Keratinocyte (primary cell): ENCODE measurements around the gene SUSD3. TPM values are rescaled to one million over a fixed set of nuclear protein-coding genes. Genes with fewer than 3 reads are reported as not detected.

ENCODE experiments used
- DNase-seq: peaks from one replicate; pipeline ENCODE4 v3.0.0-alpha.2; 2011; ENCODE audit warnings: low read depth, missing footprints, low spot score
- FAIRE-seq: peaks from 2 replicates; lab custom pipeline; 2011; peaks lifted over from hg19 to GRCh38; lab: Jason Lieb, UNC
- H2AFZ ChIP-seq: 2 replicates; pipeline ENCODE4 v1.6.0; 2012; ENCODE audit warnings: low read length, control low read depth, inconsistent platforms; ENCODE audit not compliant: control insufficient read depth
- H3K27ac ChIP-seq: 2 replicates; pipeline ENCODE4 v1.5.1; 2011; ENCODE audit warnings: low read length; ENCODE audit not compliant: control insufficient read depth, insufficient read depth
- H3K27me3 ChIP-seq: 3 replicates; pipeline ENCODE4 v1.6.0; 2011; ENCODE audit warnings: low read length; ENCODE audit not compliant: control insufficient read depth, insufficient read depth; ENCODE audit errors: extremely low read depth
- H3K36me3 ChIP-seq, 2 experiments: 2 replicates in 1 of 2; 3 replicates in 1 of 2; pipeline ENCODE4 v1.5.1; 2011; ENCODE audit warnings: low read length in 2 of 2, mild to moderate bottlenecking in 1 of 2; ENCODE audit not compliant: control insufficient read depth in 2 of 2, insufficient read depth in 2 of 2; ENCODE audit errors: extremely low read depth in 1 of 2
- H3K4me1 ChIP-seq: 3 replicates; pipeline ENCODE4 v1.5.1; 2011; ENCODE audit warnings: low read length; ENCODE audit not compliant: control insufficient read depth, insufficient read depth; ENCODE audit errors: extremely low read depth
- H3K4me2 ChIP-seq: 3 replicates; pipeline ENCODE4 v1.6.0; 2011; ENCODE audit warnings: low read depth, low read length; ENCODE audit not compliant: control insufficient read depth, insufficient read depth; ENCODE audit errors: extremely low read depth
- H3K4me3 ChIP-seq, 3 experiments: fragments of 200-600 bp in 1 of 3; sonication (generic) in 1 of 3; 2 replicates in 2 of 3; 3 replicates in 1 of 3; pipeline ENCODE4 v1.5.1; 2011 to 2016; ENCODE audit warnings: low read length in 3 of 3, mild to moderate bottlenecking in 3 of 3, control low read depth in 2 of 3, inconsistent platforms in 1 of 3, low read depth in 1 of 3, mixed read lengths in 1 of 3, mixed run types in 1 of 3, moderate library complexity in 1 of 3; ENCODE audit not compliant: control insufficient read depth in 2 of 3, insufficient read depth in 2 of 3; ENCODE audit errors: extremely low read depth in 1 of 3
- H3K79me2 ChIP-seq: 2 replicates; pipeline ENCODE4 v1.6.0; 2012; ENCODE audit warnings: low read length; ENCODE audit not compliant: control insufficient read depth, insufficient read depth
- H3K9ac ChIP-seq: 3 replicates; pipeline ENCODE4 v1.6.0; 2011; ENCODE audit warnings: low read length; ENCODE audit not compliant: control insufficient read depth, insufficient read depth; ENCODE audit errors: extremely low read depth
- H3K9me1 ChIP-seq: 3 replicates; pipeline ENCODE4 v1.6.0; 2011; ENCODE audit warnings: low read length; ENCODE audit not compliant: control insufficient read depth, insufficient read depth; ENCODE audit errors: extremely low read depth
- H3K9me3 ChIP-seq: 2 replicates; pipeline ENCODE4 v1.5.1; 2012; ENCODE audit warnings: low read depth, low read length; ENCODE audit not compliant: control insufficient read depth
- H4K20me1 ChIP-seq: 3 replicates; pipeline ENCODE4 v1.6.0; 2011; ENCODE audit warnings: low read length; ENCODE audit not compliant: control insufficient read depth, insufficient read depth; ENCODE audit errors: extremely low read depth
- CTCF ChIP-seq, 3 experiments: IDR thresholded peaks in 1 of 3; conservative IDR thresholded peaks in 1 of 3; optimal IDR thresholded peaks in 1 of 3; 2 replicates in 2 of 3; 3 replicates in 1 of 3; pipeline versions ENCODE3 to v1.5.1; 2011; ENCODE audit warnings: low read length in 3 of 3, mild to moderate bottlenecking in 3 of 3, moderate library complexity in 2 of 3, control low read depth in 1 of 3, inconsistent platforms in 1 of 3; ENCODE audit not compliant: insufficient read depth in 2 of 3; ENCODE audit errors: extremely low read depth in 1 of 3
- EZH2 ChIP-seq: IDR thresholded peaks from one replicate; pipeline ENCODE4 v1.6.1; 2012; ENCODE audit warnings: inconsistent platforms, mild to moderate bottlenecking, low read length, moderate library complexity
- dilution Hi-C: fragments of 300-500 bp; cut with MboI; formaldehyde crosslinking; loops from one replicate; pipeline ENCODE4 v1.7.0; 2020; ENCODE audit warnings: low sequenced_read_pairs; ENCODE audit not compliant: extremely low pct_ligation_motif_present
- polyA plus RNA-seq, 5 experiments: library from polyadenylated mRNA; depleted of rRNA in 3 of 5; stranded (reverse) in 3 of 5; stranded (forward) in 1 of 5; unstranded in 1 of 5; fragments of >200 nt; gene quantifications; 1 replicate in 1 of 5; 2 replicates in 3 of 5; 3 replicates in 1 of 5; pipeline versions ENCODE4 v1.2.1 to v1.2.3, GENCODE V29; 2011 to 2012; ENCODE audit warnings: missing spikeins in 2 of 5, low read depth in 1 of 5, low replicate concordance in 1 of 5

Gene SUSD3
- polyA plus RNA-seq, 1 donor (not counting 4 experiments of a cell fraction or from before 2014, with no cell fraction given): 0.20 TPM

- TF ChIP-seq EZH2 (no peak), CTCF (optimal IDR thresholded peaks at IDR 0.05 in 1 of 3, IDR thresholded peaks at IDR 0.05 in 1 of 3, conservative IDR thresholded peaks at IDR 0.05 in 1 of 3; ENCODE audit: extremely low read depth in 1 of 3, insufficient read depth in 2 of 3, low read length in 3 of 3) (no peak)
- Histone ChIP-seq H3K27me3 (no peaks in the 10 kb centered on the region), H3K4me2 (no peak overlapping the region), H3K79me2 (no peaks in the 10 kb centered on the region), H3K4me1 (no peaks in the 10 kb centered on the region), H3K9me3 (no peaks in the 10 kb centered on the region), H3K4me3 (no peak overlapping the region), H3K27ac (no peak overlapping the region), H4K20me1 (no peaks in the 10 kb centered on the region), H3K9me1 (no peaks in the 10 kb centered on the region), H3K9ac (no peak overlapping the region), H3K36me3 (no peaks in the 10 kb centered on the region), H2AFZ (no peak overlapping the region)
- no peak for FAIRE-seq
- no peak for DNase-seq
- dilution Hi-C loops: no loop called here
Observed at GRCh38 chr9:93020151-93020550, 38.4 kb upstream of the SUSD3 start.

- no peaks in the 10 kb centered on the region for H3K9me1 ChIP-seq
- no peaks in the 10 kb centered on the region for H3K79me2 ChIP-seq
- dilution Hi-C loops: no loop called here
- H3K27me3 ChIP-seq: no peaks in the 10 kb centered on the region
- DNase-seq (no peak), FAIRE-seq (no peak)
- H3K9ac ChIP-seq: no peak overlapping the region
- H3K4me1 ChIP-seq: no peaks in the 10 kb centered on the region
- no peak overlapping the region for H3K27ac ChIP-seq
- H3K36me3 ChIP-seq: no peaks in the 10 kb centered on the region
- no peak overlapping the region for H3K4me3 ChIP-seq
- H3K9me3 ChIP-seq: no peaks in the 10 kb centered on the region
- no peaks in the 10 kb centered on the region for H4K20me1 ChIP-seq
- H3K4me2 ChIP-seq: no peak overlapping the region
- TF ChIP-seq EZH2 (no peak), CTCF (optimal IDR thresholded peaks at IDR 0.05 in 1 of 3, IDR thresholded peaks at IDR 0.05 in 1 of 3, conservative IDR thresholded peaks at IDR 0.05 in 1 of 3; ENCODE audit: extremely low read depth in 1 of 3, insufficient read depth in 2 of 3, low read length in 3 of 3) (no peak)
- no peak overlapping the region for H2AFZ ChIP-seq
Observed at GRCh38 chr9:93020771-93021670, 37.5 kb upstream of the SUSD3 start.
